ENCODE results near the gene CCDC78. TPM values are rescaled to one million over a fixed set of nuclear protein-coding genes. Genes with fewer than 3 reads are reported as not detected.

CCDC78 gene
- total and polyA plus RNA-seq, 2 donors (not counting 3 experiments of a cell fraction or from before 2014, with no cell fraction given) = 0.50 to 1.3 TPM

GRCh38 chr16:740459-740763, 14.2 kb upstream of the CCDC78 start:
- Histone ChIP-seq H3K79me2 (ENCODE audit: control insufficient read depth, insufficient read depth, low read length) (peaks cover 6% of the 10 kb centered on the region), H3K4me3 (replicated peaks in 1 of 3; ENCODE audit: insufficient read depth in 1 of 3, low read depth in 1 of 3, low read length in 3 of 3) (peak overlapping the region; percentile 48 to 82 (median 70)), H3K27me3 (ENCODE audit: control insufficient read depth in 2 of 2, insufficient read depth in 2 of 2, low read length in 2 of 2) (no peaks in the 10 kb centered on the region), H3K9me1 (replicated peaks; ENCODE audit: control insufficient read depth, extremely low read depth, insufficient read depth, low read length) (no peaks in the 10 kb centered on the region), H3K27ac (ENCODE audit: insufficient read depth, low read depth, low read length) (peak overlapping the region; percentile 27), H3K36me3 (ENCODE audit: control insufficient read depth in 2 of 2, extremely low read depth in 1 of 2, insufficient read depth in 2 of 2, low read length in 2 of 2) (peaks cover 3 to 21% of the 10 kb centered on the region in 2 experiments), H3K4me1 (ENCODE audit: control insufficient read depth, extremely low read depth, insufficient read depth, low read length) (peaks cover 10% of the 10 kb centered on the region), H3K9ac (replicated peaks; ENCODE audit: extremely low read depth, insufficient read depth, low read length) (peak overlapping the region; percentile 76), H2AFZ (ENCODE audit: low read depth, low read length) (peak overlapping the region; percentile 78), H3K4me2 (ENCODE audit: insufficient read depth, low read length) (peak overlapping the region; percentile 61), H4K20me1 (replicated peaks; ENCODE audit: control insufficient read depth, extremely low read depth, insufficient read depth, low read length) (no peaks in the 10 kb centered on the region), H3K9me3 (replicated peaks; ENCODE audit: control insufficient read depth, insufficient read depth, low read length) (no peaks in the 10 kb centered on the region)
- intact Hi-C loops (cut with micrococcal nuclease) (loop anchor here (5.0 kb wide), 1 partner anchor 47 kb away; the partner anchor contains the start of genes CHTF18 and RPUSD1), dilution Hi-C loops (cut with MboI; ENCODE audit: extremely low pct_ligation_motif_present, low sequenced_read_pairs) (no loop called here)
- no peak for TF ChIP-seq FOS (IDR thresholded peaks at IDR 0.05; ENCODE audit: borderline replicate concordance, insufficient read depth, low read length)
- no peak for TF ChIP-seq POLR2A (IDR thresholded peaks at IDR 0.05; ENCODE audit: low read depth, low read length)
- no peak for TF ChIP-seq GATA2 (IDR thresholded peaks at IDR 0.05; ENCODE audit: insufficient read depth, insufficient read length, low read depth, low read length)
- no peak for TF ChIP-seq JUN (IDR thresholded peaks at IDR 0.05; ENCODE audit: borderline replicate concordance, insufficient read depth, insufficient read length, low read depth)
- TF ChIP-seq MYC (IDR thresholded peaks at IDR 0.05; ENCODE audit: low read depth, low read length) = no peak
- TF ChIP-seq EZH2 (IDR thresholded peaks at IDR 0.05; ENCODE audit: borderline replicate concordance, low read depth, low read length, severe bottlenecking) = no peak
- TF ChIP-seq, protein P1, sequence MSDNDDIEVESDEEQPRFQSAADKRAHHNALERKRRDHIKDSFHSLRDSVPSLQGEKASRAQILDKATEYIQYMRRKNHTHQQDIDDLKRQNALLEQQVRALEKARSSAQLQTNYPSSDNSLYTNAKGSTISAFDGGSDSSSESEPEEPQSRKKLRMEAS (IDR thresholded peaks at IDR 0.05; ENCODE audit: insufficient read depth, insufficient read length) = no peak
- no peak for TF ChIP-seq POLR2AphosphoS5 (IDR thresholded peaks at IDR 0.05; ENCODE audit: insufficient read depth, low read depth, low read length)
- no peak for TF ChIP-seq CTCF (IDR thresholded peaks at IDR 0.05; ENCODE audit: extremely low read depth in 1 of 2, insufficient read depth in 1 of 2, low read depth in 1 of 2, low read length in 2 of 2)
- DNase-seq (ENCODE audit: low read depth, low spot score) = no peak
- ChIA-PET CTCF (interaction anchor here (0.8 to 1.5 kb wide), 3 partner anchors 21 to 48 kb away, joined by 4 to 7 read pairs (median 7); partner anchors contain the start of genes CHTF18, METRN and RPUSD1), POLR2A (no interaction called here)
- FAIRE-seq = no peak
- BruUV-seq (replicated peaks) = TSS peak; percentile 48
